WERI-Rb-1 (cell line): ENCODE results near the gene ACER1.

Experiments used
- DNase-seq: peaks from one replicate; pipeline ENCODE4 v3.0.0-alpha.2; 2020
- H3K27ac ChIP-seq: fragments of 250-450 bp; sonication (Bioruptor Pico); 2 replicates; pipeline ENCODE4 v1.5.1; 2020; ENCODE audit warnings: mild to moderate bottlenecking, moderate library complexity
- H3K27me3 ChIP-seq: fragments of 250-450 bp; sonication (Bioruptor Pico); 2 replicates; pipeline ENCODE4 v1.5.1; 2021; ENCODE audit warnings: mild to moderate bottlenecking, low read depth, moderate library complexity; ENCODE audit not compliant: insufficient read depth, severe bottlenecking
- H3K36me3 ChIP-seq: fragments of 250-450 bp; sonication (Bioruptor Pico); 2 replicates; pipeline ENCODE4 v1.5.1; 2020; ENCODE audit warnings: mild to moderate bottlenecking, moderate library complexity
- H3K4me3 ChIP-seq: 2 replicates; pipeline ENCODE4 v1.5.1; 2011; ENCODE audit warnings: low read depth, mild to moderate bottlenecking, control low read depth, low read length
- H3K9me3 ChIP-seq: fragments of 250-450 bp; sonication (Bioruptor Pico); 2 replicates; pipeline ENCODE4 v1.5.1; 2021; ENCODE audit warnings: mild to moderate bottlenecking, moderate library complexity; ENCODE audit not compliant: severe bottlenecking
- TF ChIP-seq, protein P1 (sequence below): IDR thresholded peaks from 2 replicates; pipeline ENCODE4 v1.5.1; 2011; ENCODE audit warnings: low read depth, mild to moderate bottlenecking, control low read depth, inconsistent platforms, low read length

Gene ACER1, protein sequence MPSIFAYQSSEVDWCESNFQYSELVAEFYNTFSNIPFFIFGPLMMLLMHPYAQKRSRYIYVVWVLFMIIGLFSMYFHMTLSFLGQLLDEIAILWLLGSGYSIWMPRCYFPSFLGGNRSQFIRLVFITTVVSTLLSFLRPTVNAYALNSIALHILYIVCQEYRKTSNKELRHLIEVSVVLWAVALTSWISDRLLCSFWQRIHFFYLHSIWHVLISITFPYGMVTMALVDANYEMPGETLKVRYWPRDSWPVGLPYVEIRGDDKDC

DNA sequence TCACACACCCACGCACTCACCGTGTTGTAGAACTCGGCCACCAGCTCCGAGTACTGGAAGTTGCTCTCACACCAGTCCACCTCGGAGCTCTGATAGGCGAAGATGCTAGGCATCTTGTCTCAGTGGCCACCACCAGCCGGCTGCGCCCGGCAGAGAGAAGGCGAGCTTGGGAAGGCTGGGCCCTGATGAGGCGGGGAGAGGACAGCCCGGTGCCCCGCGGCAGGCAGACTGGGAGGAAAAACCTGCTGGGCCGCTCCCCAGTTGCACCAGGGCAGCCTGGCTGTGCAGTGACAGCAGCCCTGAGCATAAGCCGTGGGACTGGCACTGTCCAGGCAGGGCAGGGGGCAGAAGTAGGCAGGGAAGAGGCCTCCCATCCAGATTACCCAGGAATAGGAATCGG, at the start of gene ACER1:
Gene ACER1, minus strand, starts transcription at position 174 of the 400 bp plus-strand sequence. Its CDS starts 61 bp downstream, at position 113.
- no peaks in the 10 kb centered on the region for H3K36me3 ChIP-seq
- no peaks in the 10 kb centered on the region for H3K9me3 ChIP-seq
- DNase-seq, result no peak
- H3K27me3 ChIP-seq, result no peaks in the 10 kb centered on the region
- H3K27ac ChIP-seq, result no peak within 1 kb of the TSS
- TF ChIP-seq, protein P1, sequence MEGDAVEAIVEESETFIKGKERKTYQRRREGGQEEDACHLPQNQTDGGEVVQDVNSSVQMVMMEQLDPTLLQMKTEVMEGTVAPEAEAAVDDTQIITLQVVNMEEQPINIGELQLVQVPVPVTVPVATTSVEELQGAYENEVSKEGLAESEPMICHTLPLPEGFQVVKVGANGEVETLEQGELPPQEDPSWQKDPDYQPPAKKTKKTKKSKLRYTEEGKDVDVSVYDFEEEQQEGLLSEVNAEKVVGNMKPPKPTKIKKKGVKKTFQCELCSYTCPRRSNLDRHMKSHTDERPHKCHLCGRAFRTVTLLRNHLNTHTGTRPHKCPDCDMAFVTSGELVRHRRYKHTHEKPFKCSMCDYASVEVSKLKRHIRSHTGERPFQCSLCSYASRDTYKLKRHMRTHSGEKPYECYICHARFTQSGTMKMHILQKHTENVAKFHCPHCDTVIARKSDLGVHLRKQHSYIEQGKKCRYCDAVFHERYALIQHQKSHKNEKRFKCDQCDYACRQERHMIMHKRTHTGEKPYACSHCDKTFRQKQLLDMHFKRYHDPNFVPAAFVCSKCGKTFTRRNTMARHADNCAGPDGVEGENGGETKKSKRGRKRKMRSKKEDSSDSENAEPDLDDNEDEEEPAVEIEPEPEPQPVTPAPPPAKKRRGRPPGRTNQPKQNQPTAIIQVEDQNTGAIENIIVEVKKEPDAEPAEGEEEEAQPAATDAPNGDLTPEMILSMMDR, result no peak
- H3K4me3 ChIP-seq, result no peak within 1 kb of the TSS

DNA sequence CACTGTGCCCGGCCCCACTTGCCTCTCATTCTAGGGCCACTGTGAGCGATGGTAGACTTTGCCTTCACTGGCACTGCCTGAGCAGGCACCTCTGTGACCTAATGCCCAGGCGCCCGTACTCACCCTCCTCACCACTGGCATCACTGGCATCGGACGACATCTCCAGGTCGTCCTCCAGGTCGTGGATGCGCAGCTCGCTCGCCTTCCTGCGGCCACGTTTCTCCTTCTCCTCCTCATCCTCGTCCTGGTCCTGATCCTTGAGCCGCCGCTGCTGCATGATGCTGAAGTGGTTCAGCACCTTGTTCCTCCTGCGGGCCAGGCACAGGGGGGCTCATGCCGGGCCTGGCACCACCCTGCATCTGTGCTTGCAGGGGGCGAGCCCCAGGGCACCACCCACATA, 49.8 kb upstream of the ACER1 start:
- Histone ChIP-seq H3K9me3 (no peaks in the 10 kb centered on the region), H3K27me3 (no peaks in the 10 kb centered on the region), H3K4me3 (no peak overlapping the region), H3K27ac (no peak overlapping the region), H3K36me3 (peaks cover 85% of the 10 kb centered on the region)
- TF ChIP-seq, protein P1, result no peak
- DNase-seq, result no peak

DNA sequence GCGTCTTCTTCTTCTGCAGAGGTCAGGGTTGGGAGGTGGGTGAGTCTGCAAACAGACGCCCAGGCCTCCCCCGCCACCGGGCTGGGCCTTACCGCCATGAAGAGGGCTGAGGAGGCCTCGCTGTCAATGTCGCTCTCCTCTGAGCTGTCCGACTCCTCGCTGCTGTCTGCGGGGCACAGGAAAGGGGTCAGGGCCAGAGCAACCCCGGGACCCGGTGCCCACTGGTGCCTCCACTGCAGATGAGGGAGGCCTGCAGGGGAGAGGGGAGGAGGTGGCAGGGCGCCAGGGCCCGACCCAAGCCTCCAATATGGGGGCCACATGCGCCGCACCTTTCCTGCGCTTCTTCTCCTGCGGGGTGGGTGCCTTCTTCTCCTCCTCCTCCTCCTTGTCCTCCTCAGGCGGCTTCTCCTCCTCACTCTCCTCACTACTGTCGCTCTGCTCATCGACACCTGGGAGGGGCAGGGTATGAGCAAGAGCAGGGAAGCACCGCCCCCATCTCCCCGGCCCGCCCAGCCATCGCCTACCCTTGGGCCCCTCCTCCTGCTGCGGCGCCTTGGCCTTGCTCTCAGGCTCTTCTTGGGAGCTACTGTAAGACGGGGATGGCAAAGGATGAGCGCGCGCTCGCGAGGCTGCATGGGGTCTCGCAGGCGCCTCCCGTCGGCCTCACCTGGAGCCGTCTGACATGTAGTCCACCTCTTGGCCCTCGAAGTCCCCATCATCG, 47.8 kb upstream of the ACER1 start:
- Histone ChIP-seq H3K27ac (no peak overlapping the region), H3K27me3 (no peaks in the 10 kb centered on the region), H3K9me3 (no peaks in the 10 kb centered on the region), H3K36me3 (peaks cover 65% of the 10 kb centered on the region), H3K4me3 (no peak overlapping the region)
- no peak for DNase-seq
- TF ChIP-seq, protein P1, result no peak

DNA sequence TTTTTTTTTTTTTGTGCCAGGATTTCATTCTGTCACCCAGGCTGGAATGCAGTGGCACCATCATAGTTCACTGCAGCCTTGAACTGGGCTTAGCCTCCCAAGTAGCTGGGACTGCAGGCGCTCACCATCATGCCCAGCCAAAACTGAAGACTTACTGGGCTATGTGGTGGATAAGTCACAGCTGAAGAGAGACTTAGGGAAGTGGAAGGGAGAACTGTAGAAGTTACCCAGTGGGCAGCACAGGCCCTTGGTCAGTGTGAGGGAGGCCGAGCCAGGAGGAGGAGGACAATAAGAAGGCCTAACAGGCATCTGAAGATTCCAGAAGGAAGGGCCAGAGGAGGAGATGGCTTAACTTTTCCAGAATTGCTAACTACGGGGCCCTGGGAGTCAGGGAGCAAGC, 46.3 kb upstream of the ACER1 start:
- DNase-seq, result no peak
- Histone ChIP-seq H3K27me3 (no peaks in the 10 kb centered on the region), H3K36me3 (peaks cover 60% of the 10 kb centered on the region), H3K4me3 (no peak overlapping the region), H3K9me3 (no peaks in the 10 kb centered on the region), H3K27ac (no peak overlapping the region)
- TF ChIP-seq, protein P1, result no peak

DNA sequence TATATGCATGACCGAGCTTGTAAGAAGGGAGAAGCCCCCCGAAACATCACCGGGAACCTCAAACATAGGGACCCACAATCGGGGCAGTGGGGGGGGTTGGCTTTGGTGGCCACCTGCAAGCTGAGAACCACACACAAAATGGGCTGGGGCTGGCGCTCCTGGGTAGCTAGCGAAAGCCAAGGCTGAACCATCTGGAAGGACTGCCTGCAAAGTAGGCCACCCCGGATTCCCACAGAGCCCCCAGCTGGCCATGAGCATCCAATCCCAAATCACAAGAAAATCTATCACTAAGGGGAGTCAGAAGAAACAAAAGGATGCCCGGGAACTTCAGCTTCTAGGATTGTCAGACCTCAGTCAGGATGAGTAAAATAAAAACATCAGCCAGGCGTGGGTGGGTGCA, 45.1 kb upstream of the ACER1 start:
- no peak overlapping the region for H3K4me3 ChIP-seq
- no peaks in the 10 kb centered on the region for H3K9me3 ChIP-seq
- H3K27ac ChIP-seq, result no peak overlapping the region
- DNase-seq, result no peak
- TF ChIP-seq, protein P1, result no peak
- peaks cover 60% of the 10 kb centered on the region for H3K36me3 ChIP-seq
- no peaks in the 10 kb centered on the region for H3K27me3 ChIP-seq
